Measurements from ENCODE around the gene ZNF789.
"Not testable (repeated sequence)": the region's sequence is repeated elsewhere in the genome, so short reads cannot be mapped to it uniquely, and the experiment has no call there.

ZNF789 gene

GRCh38 chr7:99472561-99473314, at the start of gene ZNF789:
Gene ZNF789, plus strand, starts transcription at chr7:99472890. Its CDS starts 3,567 bp downstream, at chr7:99476457.
- peak; percentile 84 for DNase-seq

- DNase-seq: no peak
Measured at GRCh38 chr7:99424932-99425730, 47.6 kb upstream of the ZNF789 start.

- no peak for DNase-seq
Measured at GRCh38 chr7:99428972-99429566, 43.6 kb upstream of the ZNF789 start.

- DNase-seq: no peak
Measured at GRCh38 chr7:99429756-99430155, 42.9 kb upstream of the ZNF789 start.

GRCh38 chr7:99431756-99432540, 40.7 kb upstream of the ZNF789 start:
- DNase-seq: not testable (repeated sequence)

GRCh38 chr7:99433158-99433557, 39.5 kb upstream of the ZNF789 start:
- DNase-seq: no peak

GRCh38 chr7:99437946-99438572, 34.6 kb upstream of the ZNF789 start:
- no peak for DNase-seq

GRCh38 chr7:99438573-99439480, 33.9 kb upstream of the ZNF789 start, which contains the start of the genes CPSF4 and PTCD1:
Gene CPSF4, plus strand, starts transcription at chr7:99438943. Its CDS starts 140 bp downstream, at chr7:99439083.
Gene PTCD1, minus strand, starts transcription at chr7:99438798. Its CDS starts 3,556 bp downstream, at chr7:99435242.
- peak; percentile 32 for DNase-seq

GRCh38 chr7:99440195-99440594, 32.5 kb upstream of the ZNF789 start:
- DNase-seq: no peak

- no peak for DNase-seq
Measured at GRCh38 chr7:99446096-99446495, 26.6 kb upstream of the ZNF789 start.

GRCh38 chr7:99447943-99448342, 24.7 kb upstream of the ZNF789 start:
- DNase-seq: no peak

GRCh38 chr7:99448855-99449254, 23.8 kb upstream of the ZNF789 start:
- DNase-seq: no peak

- no peak for DNase-seq
Measured at GRCh38 chr7:99449326-99449725, 23.4 kb upstream of the ZNF789 start.

GRCh38 chr7:99451936-99452335, 20.8 kb upstream of the ZNF789 start:
- DNase-seq: no peak

GRCh38 chr7:99452541-99452940, 20.1 kb upstream of the ZNF789 start:
- no peak for DNase-seq

GRCh38 chr7:99453105-99453504, 19.6 kb upstream of the ZNF789 start:
- DNase-seq: no peak

GRCh38 chr7:99455874-99456273, 16.8 kb upstream of the ZNF789 start:
- no peak for DNase-seq

- DNase-seq: no peak
Measured at GRCh38 chr7:99456288-99456687, 16.4 kb upstream of the ZNF789 start.

GRCh38 chr7:99457050-99457649, 15.5 kb upstream of the ZNF789 start:
- DNase-seq: no peak

- no peak for DNase-seq
Measured at GRCh38 chr7:99457650-99458493, 14.8 kb upstream of the ZNF789 start.

Data from NCI-H1417 treated with DMSO at 0.1 percent for 48 hours (cell line).